Choroid plexus epithelial cell (primary cell): Measurements from ENCODE around the gene RNF11.

Experiments
- DNase-seq: peaks from one replicate; pipeline ENCODE4 v3.0.0-alpha.2; 2010; ENCODE audit warnings: low read depth
- H3K4me3 ChIP-seq: 2 replicates; pipeline ENCODE4 v1.5.1; 2011; ENCODE audit warnings: low read depth, mild to moderate bottlenecking, control low read depth, low read length, moderate library complexity
- TF ChIP-seq, protein P1 (sequence below): conservative IDR thresholded peaks from 2 replicates; pipeline ENCODE4 v1.5.1; 2011; ENCODE audit warnings: low read depth, mild to moderate bottlenecking, control low read depth, inconsistent platforms, low read length, moderate library complexity

Gene RNF11

DNA sequence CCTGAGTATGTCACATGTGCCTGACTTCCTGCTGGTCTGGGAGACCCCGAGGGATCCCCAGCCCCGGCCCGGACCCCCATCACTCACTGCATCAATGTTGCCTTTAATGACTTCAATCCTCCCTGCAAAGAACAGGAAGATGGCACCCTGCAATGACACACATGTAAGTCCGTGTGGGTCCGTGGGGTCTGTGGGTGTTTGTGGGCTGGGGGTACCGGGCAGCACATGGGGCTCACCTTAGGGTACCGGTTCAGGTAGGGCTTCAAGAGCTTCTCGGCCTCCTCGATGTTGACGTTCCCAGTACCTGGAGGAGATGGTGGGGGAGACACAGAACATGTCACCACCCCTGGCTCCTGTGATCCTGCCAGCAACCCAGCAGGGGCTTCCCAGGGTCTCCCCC is 66.2 kb downstream of the RNF11 start:
- no peak overlapping the region for H3K4me3 ChIP-seq
- no peak for DNase-seq
- TF ChIP-seq, protein P1, sequence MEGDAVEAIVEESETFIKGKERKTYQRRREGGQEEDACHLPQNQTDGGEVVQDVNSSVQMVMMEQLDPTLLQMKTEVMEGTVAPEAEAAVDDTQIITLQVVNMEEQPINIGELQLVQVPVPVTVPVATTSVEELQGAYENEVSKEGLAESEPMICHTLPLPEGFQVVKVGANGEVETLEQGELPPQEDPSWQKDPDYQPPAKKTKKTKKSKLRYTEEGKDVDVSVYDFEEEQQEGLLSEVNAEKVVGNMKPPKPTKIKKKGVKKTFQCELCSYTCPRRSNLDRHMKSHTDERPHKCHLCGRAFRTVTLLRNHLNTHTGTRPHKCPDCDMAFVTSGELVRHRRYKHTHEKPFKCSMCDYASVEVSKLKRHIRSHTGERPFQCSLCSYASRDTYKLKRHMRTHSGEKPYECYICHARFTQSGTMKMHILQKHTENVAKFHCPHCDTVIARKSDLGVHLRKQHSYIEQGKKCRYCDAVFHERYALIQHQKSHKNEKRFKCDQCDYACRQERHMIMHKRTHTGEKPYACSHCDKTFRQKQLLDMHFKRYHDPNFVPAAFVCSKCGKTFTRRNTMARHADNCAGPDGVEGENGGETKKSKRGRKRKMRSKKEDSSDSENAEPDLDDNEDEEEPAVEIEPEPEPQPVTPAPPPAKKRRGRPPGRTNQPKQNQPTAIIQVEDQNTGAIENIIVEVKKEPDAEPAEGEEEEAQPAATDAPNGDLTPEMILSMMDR, result no peak

DNA sequence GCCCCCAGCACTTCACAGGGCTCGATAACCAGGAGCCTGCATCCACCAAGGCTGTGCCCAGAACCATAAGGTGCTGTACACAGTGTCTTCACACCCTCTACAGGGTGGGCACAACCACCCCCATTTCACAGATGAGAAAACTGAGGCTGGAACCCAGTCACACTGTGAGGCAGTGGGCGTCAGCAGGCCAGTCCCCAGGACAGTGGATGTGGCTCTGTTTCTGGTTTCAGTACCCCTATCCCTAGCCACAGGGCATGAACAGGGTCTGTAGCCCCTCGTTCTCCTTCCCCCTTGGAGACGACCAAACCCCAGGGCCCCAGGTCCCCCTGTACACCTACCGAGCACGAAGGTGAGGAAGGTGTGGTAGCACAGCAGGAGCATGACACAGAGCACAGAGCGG is 66.7 kb downstream of the RNF11 start:
- H3K4me3 ChIP-seq, result no peak overlapping the region
- TF ChIP-seq, protein P1, result no peak
- no peak for DNase-seq

DNA sequence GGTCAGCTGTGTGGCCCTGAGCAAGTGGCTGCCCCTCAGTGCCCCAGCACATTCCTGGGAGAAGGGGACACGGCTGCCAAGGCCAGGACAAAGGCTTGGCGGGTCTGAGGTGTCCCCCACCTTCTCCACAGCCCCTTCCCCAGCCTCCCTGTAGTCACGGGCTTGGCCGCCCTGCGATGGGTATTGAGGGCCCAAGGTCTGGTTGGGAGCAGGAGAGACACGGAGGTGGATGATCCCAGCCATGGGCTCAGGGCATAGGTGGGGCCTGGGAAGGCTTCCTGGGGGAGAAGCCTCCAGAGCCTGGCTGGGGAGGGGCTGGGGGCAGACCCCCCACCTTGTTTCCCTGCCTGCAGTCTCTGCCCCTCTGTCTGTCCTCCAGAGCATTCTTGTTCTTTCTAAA is 67.2 kb downstream of the RNF11 start:
- no peak overlapping the region for H3K4me3 ChIP-seq
- DNase-seq, result no peak
- TF ChIP-seq, protein P1, result no peak

DNA sequence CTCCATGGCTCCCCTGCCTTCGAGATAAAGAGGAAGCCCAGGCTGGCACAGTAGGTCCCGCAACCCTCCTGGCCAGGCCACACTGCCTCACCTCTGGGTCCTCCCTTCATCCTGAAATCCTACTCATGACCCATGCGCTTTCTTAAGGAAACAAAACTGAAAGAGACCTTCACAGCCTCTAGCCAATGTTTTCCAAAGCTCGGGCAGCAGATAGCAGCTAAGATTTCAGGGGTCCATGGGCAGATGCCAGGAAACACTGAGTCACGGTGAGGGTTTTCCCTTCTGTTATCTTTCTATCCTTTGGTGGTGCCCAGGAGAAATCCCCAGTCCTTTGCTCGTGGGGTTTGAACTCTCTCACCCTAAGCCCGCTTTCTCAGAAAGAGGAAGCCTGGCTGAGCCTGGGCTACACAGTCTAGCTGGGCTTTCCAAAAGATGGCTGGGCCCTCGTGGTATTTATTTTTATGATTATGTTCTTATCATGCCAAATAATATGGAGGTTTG is 67.7 kb downstream of the RNF11 start:
- peak; percentile 62 for DNase-seq
- H3K4me3 ChIP-seq, result no peak overlapping the region
- TF ChIP-seq, protein P1, result no peak

DNA sequence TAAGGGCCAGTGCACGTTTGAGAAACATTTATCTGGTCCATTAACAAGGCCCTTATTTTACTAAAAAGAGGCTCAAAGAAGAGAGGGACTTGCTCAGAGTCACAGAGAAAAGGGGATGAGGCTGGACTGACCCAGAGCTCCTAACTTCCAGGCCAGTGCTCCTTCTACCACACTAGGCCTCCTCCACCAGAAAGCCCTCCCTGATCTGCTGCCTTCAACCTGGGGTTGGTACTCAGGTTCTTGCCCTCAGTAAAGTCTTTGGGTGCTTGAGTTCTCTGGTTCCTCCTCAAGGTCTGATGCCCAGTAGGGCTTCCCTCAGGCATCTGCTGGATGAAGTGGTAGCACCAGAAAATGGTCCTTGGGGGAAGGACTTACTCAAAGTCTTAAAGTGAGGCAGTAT is 68.3 kb downstream of the RNF11 start:
- TF ChIP-seq, protein P1, result no peak
- H3K4me3 ChIP-seq, result no peak overlapping the region
- no peak for DNase-seq

DNA sequence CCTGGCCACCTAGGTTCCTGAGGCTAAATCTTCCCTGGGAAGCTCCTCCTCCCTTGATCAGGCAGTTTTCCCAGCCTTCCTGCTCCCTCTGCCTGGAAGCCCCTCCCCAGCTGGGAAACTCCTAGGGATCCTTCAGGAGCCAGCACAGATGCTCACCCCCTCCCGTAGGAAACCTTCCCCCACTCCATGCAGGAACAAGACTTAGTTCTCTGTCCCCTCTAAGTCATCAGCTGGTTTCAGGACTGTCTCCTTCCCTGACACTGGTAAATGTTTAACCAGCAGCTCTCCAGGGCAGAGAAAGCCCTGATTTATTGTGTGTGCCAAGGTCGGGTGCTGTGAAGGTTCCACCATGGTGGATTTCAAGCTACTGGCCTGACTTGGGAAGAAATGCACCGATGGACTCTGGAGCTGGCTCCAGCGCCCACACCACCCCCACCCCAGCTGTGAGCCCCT is 69.3 kb downstream of the RNF11 start:
- TF ChIP-seq, protein P1, result no peak
- no peak for DNase-seq
- no peak overlapping the region for H3K4me3 ChIP-seq

DNA sequence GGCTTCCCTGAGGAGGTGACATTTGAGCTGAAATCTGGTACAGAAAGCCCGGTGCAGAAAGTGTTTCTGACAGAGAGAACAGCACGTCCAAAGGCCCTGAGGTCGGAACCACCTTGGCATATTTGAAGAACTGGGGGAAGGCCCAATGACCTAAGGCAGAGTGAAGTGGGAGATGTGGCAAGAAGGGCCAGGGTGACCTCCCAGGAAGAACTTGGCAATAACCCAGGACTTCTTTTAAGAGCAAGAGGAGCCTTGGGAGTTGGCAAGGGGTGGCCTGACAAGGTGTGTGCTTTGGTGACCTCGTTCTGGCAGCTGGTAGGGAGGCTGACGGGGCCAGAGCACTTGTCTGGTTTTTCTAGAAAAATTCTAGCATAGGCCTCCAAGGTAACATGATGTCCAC is 70.9 kb downstream of the RNF11 start:
- no peak overlapping the region for H3K4me3 ChIP-seq
- TF ChIP-seq, protein P1, result no peak
- no peak for DNase-seq
